Measurements from ENCODE around the gene LY6G5B.

GRCh38 chr6:31631681-31632278 lies 38.0 kb upstream of the LY6G5B start:
- TF ChIP-seq POLR2A (IDR thresholded peaks at IDR 0.05; ENCODE audit: low read depth, low read length) (0 out of 2 replicates have a peak, but pooled peaks have one; percentile 11), POLR2AphosphoS5 (IDR thresholded peaks at IDR 0.05; ENCODE audit: low read depth, low read length) (0 out of 2 replicates have a peak, but pooled peaks have one; percentile 17), SPI1 (IDR thresholded peaks at IDR 0.05; ENCODE audit: low read depth, low read length) (no peak), POU2F2 (IDR thresholded peaks at IDR 0.05; ENCODE audit: low read depth, low read length) (no peak), PAX5 (IDR thresholded peaks at IDR 0.05; ENCODE audit: insufficient read depth, low read length, severe bottlenecking) (no peak), TAF1 (IDR thresholded peaks at IDR 0.05; ENCODE audit: low read depth, low read length) (no peak)
